HG03175 (cell line): Measurements from ENCODE around the gene ANKRD22.
"Not testable (repeated sequence)": the region's sequence is repeated elsewhere in the genome, so short reads cannot be mapped to it uniquely, and the experiment has no call there.

Experiments used
- ATAC-seq: cut with Tn5 transposase; IDR thresholded peaks from one replicate; pipeline ENCODE4 v1.9.1; 2021; ENCODE audit warnings: mild to moderate bottlenecking, moderate library complexity; ENCODE audit not compliant: unreplicated experiment

The ANKRD22 gene

GRCh38 chr10:88851706-88852105, at the start of gene ANKRD22:
TSS of gene ANKRD22 (minus strand) at chr10:88851844. CDS start at chr10:88851607, 237 bp downstream.
- ATAC-seq = no peak

DNA sequence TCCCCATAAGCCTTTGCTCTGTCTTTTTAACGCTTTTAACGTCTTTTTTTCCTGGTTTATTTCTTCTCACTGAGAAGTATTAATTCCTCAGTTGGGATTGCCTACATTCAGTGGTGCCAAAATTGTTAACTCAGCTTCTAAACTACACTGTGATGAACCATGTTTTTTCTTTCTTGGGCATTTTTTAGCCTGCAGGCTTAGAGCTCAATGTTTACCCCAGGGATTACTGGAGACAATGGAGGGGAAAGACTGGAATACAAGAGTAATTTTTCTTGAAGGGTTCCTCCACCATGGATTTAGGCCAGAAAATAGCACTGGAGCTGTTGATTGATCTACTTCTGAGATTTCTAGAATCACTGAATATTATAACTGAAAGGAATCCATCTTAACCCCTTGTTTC, 48.2 kb upstream of the ANKRD22 start:
- no peak for ATAC-seq

DNA sequence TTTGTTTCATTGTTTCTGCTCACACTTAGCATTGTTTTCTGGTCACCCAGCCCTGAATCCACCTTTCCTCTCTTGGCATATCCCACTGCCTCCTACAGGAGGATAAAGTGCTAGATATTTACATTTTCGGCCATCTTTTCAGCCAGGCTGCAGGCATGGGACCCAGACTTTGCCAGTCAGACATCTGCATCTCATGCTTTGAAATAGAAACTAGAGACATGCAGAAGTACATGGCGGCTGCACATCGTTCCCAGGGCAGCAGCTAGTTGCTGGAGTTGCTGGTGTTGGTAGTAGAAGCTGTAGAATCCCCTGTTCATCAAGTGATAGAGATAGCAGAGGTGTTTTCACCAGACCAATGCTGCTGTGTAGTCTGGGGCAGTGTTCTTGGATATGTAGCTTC, 47.1 kb upstream of the ANKRD22 start:
- ATAC-seq = no peak

- no peak for ATAC-seq
Observed at GRCh38 chr10:88896994-88897853, 45.6 kb upstream of the ANKRD22 start.

DNA sequence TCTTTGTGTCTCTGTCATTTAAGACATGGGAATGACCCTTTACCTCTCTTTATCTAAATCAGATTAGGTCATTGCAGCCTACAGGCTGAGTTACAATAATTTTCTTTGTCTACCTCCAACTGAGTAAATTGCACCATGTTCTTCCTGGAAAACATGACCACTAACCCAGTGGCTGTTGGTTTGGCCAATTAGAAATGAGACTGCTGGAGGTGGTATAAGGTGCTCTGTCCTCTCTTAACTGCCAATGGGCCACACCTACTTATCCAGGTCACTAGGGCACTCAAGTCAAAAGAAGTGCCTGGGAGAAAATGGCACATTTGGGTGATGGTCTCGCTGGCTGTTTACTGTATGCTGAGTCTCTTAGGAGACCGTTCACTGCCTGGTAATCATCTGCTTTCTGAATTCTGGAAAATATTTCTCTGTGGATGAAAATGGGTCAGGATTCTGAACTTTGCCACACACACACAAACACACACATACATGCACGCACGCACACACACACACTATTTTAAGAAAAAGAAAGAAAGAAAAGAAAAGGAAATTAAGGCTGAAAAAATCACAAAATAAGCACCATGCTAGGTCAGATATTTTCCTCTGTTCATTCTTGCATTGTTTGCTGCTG, 44.8 kb upstream of the ANKRD22 start:
- no peak for ATAC-seq

- peak; percentile 63 for ATAC-seq
Observed at GRCh38 chr10:88895250-88895649, 43.6 kb upstream of the ANKRD22 start.

DNA sequence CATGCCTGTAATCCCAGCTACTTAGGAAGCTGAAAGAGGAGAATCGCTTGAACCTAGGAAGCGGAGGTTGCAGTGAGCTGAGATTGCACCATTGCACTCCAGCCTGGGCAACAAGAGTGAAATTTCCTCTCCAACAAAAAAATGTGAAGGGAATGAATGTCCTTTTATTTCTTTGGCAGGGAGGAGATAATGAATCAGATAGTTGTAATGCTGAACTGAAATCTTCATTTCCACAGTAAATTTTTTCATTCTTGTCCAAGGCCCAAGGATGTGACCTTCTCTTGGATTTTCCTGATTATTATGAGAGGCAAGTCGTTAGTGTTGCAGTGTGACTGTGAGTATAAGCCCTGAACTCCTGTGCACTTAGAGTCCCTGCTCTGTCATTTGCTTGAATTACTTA, 42.0 kb upstream of the ANKRD22 start:
- no peak for ATAC-seq

- ATAC-seq = no peak
Observed at GRCh38 chr10:88892222-88892967, 40.8 kb upstream of the ANKRD22 start.

- ATAC-seq = no peak
Observed at GRCh38 chr10:88890681-88891381, 39.2 kb upstream of the ANKRD22 start.

DNA sequence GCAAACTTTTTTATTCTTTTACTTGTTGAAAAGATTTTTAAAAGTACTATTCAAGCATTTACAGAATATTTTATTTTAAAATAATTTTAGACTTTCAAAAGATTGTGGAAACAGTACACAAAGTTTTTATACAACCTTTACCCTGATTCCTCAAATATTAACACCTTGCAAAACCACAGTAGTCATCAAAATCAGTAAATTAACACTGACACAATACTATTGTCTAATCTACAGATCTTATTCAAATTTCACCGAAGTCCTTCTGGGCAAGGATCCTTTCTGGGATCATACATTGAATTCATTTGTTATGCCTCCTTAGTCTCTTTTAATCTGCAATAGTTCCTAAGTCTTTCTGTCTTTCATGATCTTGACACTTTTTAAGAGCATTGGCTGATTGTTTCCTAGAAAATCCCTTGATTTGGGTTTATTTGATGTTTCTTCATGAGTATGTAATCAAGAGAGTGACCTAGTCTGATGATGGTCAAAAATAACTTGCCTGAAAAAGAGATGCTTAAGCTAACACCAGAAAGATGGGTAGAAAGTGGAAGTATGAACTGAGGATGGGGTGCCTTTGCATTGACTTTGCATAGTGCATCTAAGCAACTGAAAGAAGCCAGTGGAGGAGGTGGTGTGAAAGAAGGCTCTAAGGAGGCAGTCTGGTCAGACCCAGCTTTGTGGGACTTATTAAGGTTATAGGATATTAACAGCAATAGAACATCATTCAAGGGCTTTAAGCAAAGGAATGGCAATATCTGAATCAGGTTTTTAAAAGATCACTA, 38.1 kb upstream of the ANKRD22 start:
- ATAC-seq = peak; percentile 73

- no peak for ATAC-seq
Observed at GRCh38 chr10:88888810-88889445, 37.3 kb upstream of the ANKRD22 start.

GRCh38 chr10:88886557-88886956, 34.9 kb upstream of the ANKRD22 start:
- ATAC-seq = peak; percentile 64

DNA sequence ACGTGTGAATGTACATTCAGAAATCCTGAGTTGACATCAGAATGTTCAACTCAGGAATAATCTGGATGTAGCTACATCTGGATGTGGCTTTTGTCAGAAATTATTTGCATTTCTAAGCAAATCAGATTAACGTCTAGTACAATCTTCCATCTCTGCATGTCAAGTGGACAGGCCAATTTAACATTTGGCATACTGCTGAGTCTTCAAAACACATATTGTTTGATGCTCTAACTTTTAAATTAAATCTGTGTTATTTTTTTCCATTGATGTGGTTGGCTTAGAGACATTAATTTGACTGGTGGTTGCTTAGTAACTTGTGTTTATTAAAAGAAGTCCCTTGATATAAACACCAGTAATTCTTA, 31.8 kb upstream of the ANKRD22 start:
- ATAC-seq = no peak

DNA sequence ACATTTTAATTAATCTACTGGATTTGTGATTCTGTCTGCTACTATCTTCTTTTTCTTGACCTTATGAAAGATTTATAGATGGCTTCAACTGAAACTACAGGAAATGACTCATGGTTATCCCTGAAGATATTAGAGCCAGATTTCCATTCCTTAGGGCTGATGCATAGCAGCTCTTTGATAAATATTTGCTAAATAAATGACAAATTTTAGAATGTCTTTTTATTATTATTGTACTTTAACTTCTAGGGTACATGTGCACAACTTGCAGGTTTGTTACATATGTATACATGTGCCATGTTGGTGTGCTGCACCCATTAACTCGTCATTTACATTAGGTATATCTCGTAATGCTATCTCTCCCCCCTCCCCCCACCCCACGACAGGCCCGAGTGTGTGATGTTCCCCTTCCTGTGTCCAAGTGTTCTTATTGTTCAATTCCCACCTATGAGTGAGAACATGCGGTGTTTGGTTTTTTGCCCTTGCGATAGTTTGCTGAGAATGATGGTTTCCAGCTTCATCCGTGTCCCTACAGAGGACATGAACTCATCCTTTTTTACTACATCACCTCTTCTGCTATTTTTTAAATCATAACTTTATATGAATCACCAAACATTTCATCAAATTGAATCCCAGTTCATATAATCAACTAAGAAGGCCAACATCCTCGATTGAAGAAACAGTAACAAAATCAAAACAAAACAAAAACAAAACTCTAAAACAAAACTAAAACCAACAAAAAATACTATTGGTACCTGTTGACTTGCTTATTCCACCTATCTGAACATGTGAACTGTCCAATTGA, 31.2 kb upstream of the ANKRD22 start:
- not testable (repeated sequence) for ATAC-seq

DNA sequence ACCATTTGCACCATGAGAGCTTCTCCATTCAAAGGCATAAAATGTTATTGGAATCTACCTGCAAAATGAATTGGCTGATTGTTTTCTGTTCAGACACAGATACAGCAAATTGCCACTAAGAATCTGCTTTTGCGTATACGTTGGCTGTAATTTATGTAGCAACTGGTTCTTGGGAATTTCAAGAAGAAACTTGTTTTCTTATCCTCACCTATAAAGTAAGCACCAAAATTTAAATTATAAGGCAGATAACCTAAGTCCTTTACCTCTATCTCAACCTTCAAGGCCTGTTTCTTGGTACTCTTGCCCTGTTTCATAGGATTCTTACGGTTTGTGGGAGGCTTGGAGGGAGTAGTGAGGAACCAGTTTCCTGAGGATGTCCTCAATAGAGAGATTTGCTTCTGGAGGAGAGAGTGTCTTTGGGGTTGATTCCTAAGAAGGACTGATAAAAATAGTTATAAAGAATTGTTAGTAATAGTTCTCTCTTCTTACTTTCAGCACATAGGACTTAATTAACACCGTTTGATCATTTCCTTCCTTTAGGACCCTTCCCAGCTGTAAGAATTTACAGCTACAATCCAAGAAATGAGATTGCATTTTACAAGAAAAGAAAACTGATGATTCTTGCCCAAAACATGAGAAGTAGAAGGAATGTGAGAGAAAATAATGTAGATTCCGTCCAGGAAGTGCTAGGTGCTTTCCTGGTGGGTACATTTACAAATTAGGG, 30.4 kb upstream of the ANKRD22 start:
- ATAC-seq = no peak

GRCh38 chr10:88881320-88881719, 29.7 kb upstream of the ANKRD22 start:
- no peak for ATAC-seq

DNA sequence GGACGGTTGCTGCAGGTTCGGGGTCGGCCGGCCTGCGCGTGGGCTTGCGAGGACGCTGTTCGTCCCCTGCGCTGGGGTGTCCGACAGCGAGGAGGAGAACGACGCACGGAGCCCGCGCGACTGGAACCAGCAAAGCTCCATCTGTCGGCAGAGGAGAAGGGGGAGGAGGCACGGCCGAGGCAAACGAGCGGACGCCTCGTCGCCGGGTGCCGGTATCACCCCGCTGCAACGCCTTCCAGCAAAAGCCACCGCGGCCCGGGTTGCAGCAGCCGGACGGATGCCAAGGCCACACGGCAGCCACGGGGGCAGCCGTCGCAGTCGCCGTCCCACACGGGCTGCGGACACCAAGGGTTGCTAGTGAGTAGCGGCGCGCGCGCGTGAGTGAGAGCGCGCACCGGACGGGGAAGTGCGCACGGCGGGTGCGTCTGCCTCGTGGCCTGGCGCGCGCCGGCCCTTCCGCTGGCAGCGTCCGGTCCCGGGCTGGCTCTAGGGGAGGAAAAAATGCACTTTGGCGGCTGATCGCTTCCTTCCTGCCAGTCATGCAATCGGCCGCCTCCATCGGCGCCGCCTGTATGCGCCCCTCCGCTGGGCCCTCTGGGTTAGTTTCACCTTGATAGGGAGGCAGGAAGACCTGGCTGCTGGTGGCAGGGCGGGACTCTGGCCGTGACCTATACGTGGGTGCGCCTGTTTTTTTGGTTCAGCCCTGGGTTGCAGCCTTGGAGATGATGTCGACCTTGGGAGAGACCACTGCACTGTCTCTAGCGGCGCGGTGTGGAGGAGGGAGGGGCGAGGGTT, 28.8 kb upstream of the ANKRD22 start:
- peak; percentile 73 for ATAC-seq
